Measurements from ENCODE around the gene SNAPC4. TPM values are rescaled to one million over a fixed set of nuclear protein-coding genes. Genes with fewer than 3 reads are reported as not detected.

SNAPC4 gene
- 14.0 TPM for total RNA-seq

- peak; percentile 83 for DNase-seq (ENCODE audit: low spot score)
Measured at GRCh38 chr9:136400038-136400834, at the start of gene SNAPC4. Gene SNAPC4 (minus strand): TSS chr9:136400170. CDS start chr9:136398428, 1,742 bp downstream.

GRCh38 chr9:136448655-136449054 lies 48.7 kb upstream of the SNAPC4 start:
- no peak for DNase-seq (ENCODE audit: low spot score)

- no peak for DNase-seq (ENCODE audit: low spot score)
Measured at GRCh38 chr9:136447173-136447778, 47.3 kb upstream of the SNAPC4 start.

- DNase-seq (ENCODE audit: low spot score), result no peak
Measured at GRCh38 chr9:136445799-136446198, 45.8 kb upstream of the SNAPC4 start.

GRCh38 chr9:136444102-136444501 lies 44.1 kb upstream of the SNAPC4 start:
- no peak for DNase-seq (ENCODE audit: low spot score)

GRCh38 chr9:136443687-136444086 lies 43.7 kb upstream of the SNAPC4 start:
- DNase-seq (ENCODE audit: low spot score), result no peak

- DNase-seq (ENCODE audit: low spot score), result no peak
Measured at GRCh38 chr9:136443087-136443486, 43.1 kb upstream of the SNAPC4 start.

GRCh38 chr9:136442265-136442664 lies 42.3 kb upstream of the SNAPC4 start:
- no peak for DNase-seq (ENCODE audit: low spot score)

- DNase-seq (ENCODE audit: low spot score), result no peak
Measured at GRCh38 chr9:136441681-136442245, 41.8 kb upstream of the SNAPC4 start.

GRCh38 chr9:136441191-136441680 lies 41.3 kb upstream of the SNAPC4 start:
- no peak for DNase-seq (ENCODE audit: low spot score)

- DNase-seq (ENCODE audit: low spot score), result peak; percentile 66
Measured at GRCh38 chr9:136439481-136440408, 39.8 kb upstream of the SNAPC4 start, which contains the start of gene INPP5E. Gene INPP5E (minus strand): TSS chr9:136439845. CDS start chr9:136439419, 426 bp downstream.

- DNase-seq (ENCODE audit: low spot score), result no peak
Measured at GRCh38 chr9:136438548-136439480, 38.8 kb upstream of the SNAPC4 start.

- DNase-seq (ENCODE audit: low spot score), result no peak
Measured at GRCh38 chr9:136437839-136438547, 38.0 kb upstream of the SNAPC4 start.

- no peak for DNase-seq (ENCODE audit: low spot score)
Measured at GRCh38 chr9:136437430-136437829, 37.5 kb upstream of the SNAPC4 start.

- DNase-seq (ENCODE audit: low spot score), result no peak
Measured at GRCh38 chr9:136436055-136436634, 36.2 kb upstream of the SNAPC4 start.

GRCh38 chr9:136434580-136435169 lies 34.7 kb upstream of the SNAPC4 start:
- DNase-seq (ENCODE audit: low spot score), result no peak

GRCh38 chr9:136433849-136434579 lies 34.0 kb upstream of the SNAPC4 start:
- no peak for DNase-seq (ENCODE audit: low spot score)

- no peak for DNase-seq (ENCODE audit: low spot score)
Measured at GRCh38 chr9:136433043-136433715, 33.2 kb upstream of the SNAPC4 start.
